ENCODE data around the gene PRSS8.
A peak's percentile ranks its signal among the peaks of the same experiment; 100 is the strongest.

- TF ChIP-seq POLR2A (IDR thresholded peaks at IDR 0.05): peak; percentile 18
- TF ChIP-seq, protein P1, sequence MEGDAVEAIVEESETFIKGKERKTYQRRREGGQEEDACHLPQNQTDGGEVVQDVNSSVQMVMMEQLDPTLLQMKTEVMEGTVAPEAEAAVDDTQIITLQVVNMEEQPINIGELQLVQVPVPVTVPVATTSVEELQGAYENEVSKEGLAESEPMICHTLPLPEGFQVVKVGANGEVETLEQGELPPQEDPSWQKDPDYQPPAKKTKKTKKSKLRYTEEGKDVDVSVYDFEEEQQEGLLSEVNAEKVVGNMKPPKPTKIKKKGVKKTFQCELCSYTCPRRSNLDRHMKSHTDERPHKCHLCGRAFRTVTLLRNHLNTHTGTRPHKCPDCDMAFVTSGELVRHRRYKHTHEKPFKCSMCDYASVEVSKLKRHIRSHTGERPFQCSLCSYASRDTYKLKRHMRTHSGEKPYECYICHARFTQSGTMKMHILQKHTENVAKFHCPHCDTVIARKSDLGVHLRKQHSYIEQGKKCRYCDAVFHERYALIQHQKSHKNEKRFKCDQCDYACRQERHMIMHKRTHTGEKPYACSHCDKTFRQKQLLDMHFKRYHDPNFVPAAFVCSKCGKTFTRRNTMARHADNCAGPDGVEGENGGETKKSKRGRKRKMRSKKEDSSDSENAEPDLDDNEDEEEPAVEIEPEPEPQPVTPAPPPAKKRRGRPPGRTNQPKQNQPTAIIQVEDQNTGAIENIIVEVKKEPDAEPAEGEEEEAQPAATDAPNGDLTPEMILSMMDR (IDR thresholded peaks at IDR 0.05): peak in 2 of 5 experiments; percentile 8 to 47
Observed at GRCh38 chr16:31148281-31148728, 12.8 kb upstream of the PRSS8 start.
